Sigmoid colon (tissue), 7 donors: ENCODE results near the gene LRGUK. TPM values are rescaled to one million over a fixed set of nuclear protein-coding genes. Genes with fewer than 3 reads are reported as not detected.

Experiments
- DNase-seq: peaks from one replicate; pipeline ENCODE4 v3.0.0-alpha.2; 2019
- H3K27ac ChIP-seq, 4 donors: fragments of 200-600 bp; sonication (generic); one replicate each; pipeline ENCODE4 v1.5.1; 2016 to 2019; ENCODE audit warnings: mild to moderate bottlenecking in 1 of 4
- H3K27me3 ChIP-seq, 3 donors: fragments of 200-600 bp; sonication (generic); one replicate each; pipeline ENCODE4 v1.5.1; 2019; ENCODE audit warnings: mild to moderate bottlenecking in 1 of 3
- H3K36me3 ChIP-seq, 4 donors: fragments of 200-600 bp; sonication (generic); one replicate each; pipeline ENCODE4 v1.5.1; 2016 to 2019
- H3K4me1 ChIP-seq, 4 donors: fragments of 200-600 bp; sonication (generic); one replicate each; pipeline ENCODE4 v1.5.1; 2017 to 2019
- H3K4me3 ChIP-seq, 4 donors: fragments of 200-600 bp; sonication (generic); one replicate each; pipeline ENCODE4 v1.5.1; 2017 to 2019; ENCODE audit warnings: mild to moderate bottlenecking in 2 of 4, moderate library complexity in 1 of 4
- H3K9me3 ChIP-seq, 4 donors: fragments of 200-600 bp in 3 of 4; sonication (generic) in 3 of 4; one replicate each; pipeline versions ENCODE4 v1.5.1 to v1.6.1; 2013 to 2019
- CTCF ChIP-seq, 4 experiments: fragments of 450-650 bp in 3 of 4; fragments of 200-600 bp in 1 of 4; IDR thresholded peaks; one replicate each; pipeline ENCODE4 v1.5.1; 2016 to 2019; ENCODE audit warnings: antibody characterized with exemption in 4 of 4, mild to moderate bottlenecking in 3 of 4, moderate library complexity in 2 of 4
- EP300 ChIP-seq, 4 donors: sonication (generic); formaldehyde crosslinking; IDR thresholded peaks; one replicate each; pipeline ENCODE4 v1.6.1; 2017; ENCODE audit warnings: antibody characterized with exemption in 4 of 4
- POLR2A ChIP-seq, 2 donors: fragments of 450-650 bp; IDR thresholded peaks; one replicate each; pipeline ENCODE4 v1.6.1; 2016; ENCODE audit warnings: antibody characterized with exemption in 2 of 2, mild to moderate bottlenecking in 2 of 2, moderate library complexity in 2 of 2
- POLR2AphosphoS5 ChIP-seq, 4 donors: sonication (generic); formaldehyde crosslinking; IDR thresholded peaks; one replicate each; pipeline ENCODE4 v1.6.1; 2017; ENCODE audit warnings: antibody characterized with exemption in 4 of 4
- WGBS, 2 donors: extraction: QIAGEN DNeasy Blood & Tissue Kit; methylation state at CpG; one replicate each; pipeline ENCODE4 v1.1.7; 2013; 5-methylcytosine and 5-hydroxymethylcytosine counted together
- intact Hi-C: fragments of 100-400 bp; cut with DNase I; formaldehyde crosslinking; loops from one replicate; pipeline ENCODE4 v1.15.1; 2023
- polyA plus RNA-seq, 3 donors: library from polyadenylated mRNA; stranded (reverse); fragments of 200-250 nt; gene quantifications; one replicate each; pipeline ENCODE4 v1.2.3, GENCODE V29; 2013
- total RNA-seq, 4 donors: library from RNA; depleted of rRNA; stranded (reverse); fragments of >200 nt; gene quantifications; one replicate each; pipeline ENCODE4 v1.1.0, GENCODE V29; 2016
- donor health status: healthy with polysubstance abuse.
- donor health status: Bipolar disorder and iron deficiency.
- donor health status: healthy.

Gene LRGUK
- total and polyA plus RNA-seq, 7 donors, result 0.03 to 0.71 (median 0.33) TPM; not detected in 2

GRCh38 chr7:134108802-134109201 lies 18.3 kb upstream of the LRGUK start:
- no peak for TF ChIP-seq POLR2A (IDR thresholded peaks at IDR 0.05)
- no peak for TF ChIP-seq CTCF (IDR thresholded peaks at IDR 0.05)
- TF ChIP-seq POLR2AphosphoS5 (IDR thresholded peaks at IDR 0.05), result no peak
- no peak for TF ChIP-seq EP300 (IDR thresholded peaks at IDR 0.05)
- no peaks in the 10 kb centered on the region for H3K4me1 ChIP-seq
- 46% methylated on average over 2 of the region's 2 CpGs; no CpG with 5 or more reads in 1 of the 2 donors for WGBS, 2 donors
- H3K27me3 ChIP-seq, result no peaks in the 10 kb centered on the region
- H3K27ac ChIP-seq, result no peak overlapping the region
- no peaks in the 10 kb centered on the region for H3K36me3 ChIP-seq
- H3K4me3 ChIP-seq, result no peak overlapping the region
- intact Hi-C loops, result no loop called here
- no peak for DNase-seq
- no peaks in the 10 kb centered on the region for H3K9me3 ChIP-seq

- DNase-seq, result no peak
- Histone ChIP-seq H3K4me3 (no peak overlapping the region), H3K27ac (no peak overlapping the region), H3K4me1 (no peaks in the 10 kb centered on the region), H3K36me3 (no peaks in the 10 kb centered on the region), H3K27me3 (no peaks in the 10 kb centered on the region), H3K9me3 (no peaks in the 10 kb centered on the region)
- TF ChIP-seq CTCF (IDR thresholded peaks at IDR 0.05), result no peak
- no peak for TF ChIP-seq EP300 (IDR thresholded peaks at IDR 0.05)
- TF ChIP-seq POLR2A (IDR thresholded peaks at IDR 0.05), result no peak
- no peak for TF ChIP-seq POLR2AphosphoS5 (IDR thresholded peaks at IDR 0.05)
- intact Hi-C loops, result loop anchor here (1.0 kb wide), 1 partner anchor 14 kb away; no protein-coding TSS in a partner anchor
Observed at GRCh38 chr7:134113655-134114054, 13.5 kb upstream of the LRGUK start.

GRCh38 chr7:134114992-134115391 lies 12.1 kb upstream of the LRGUK start:
- no peak for DNase-seq
- TF ChIP-seq POLR2AphosphoS5 (IDR thresholded peaks at IDR 0.05), result no peak
- TF ChIP-seq POLR2A (IDR thresholded peaks at IDR 0.05), result no peak
- intact Hi-C loops, result loop anchor here (1.0 kb wide), 1 partner anchor 16 kb away; no protein-coding TSS in a partner anchor

GRCh38 chr7:134120405-134120804 lies 6.7 kb upstream of the LRGUK start:
- intact Hi-C loops, result loop anchor here (10.0 kb wide), 1 partner anchor 484 kb away; no protein-coding TSS in a partner anchor
- WGBS, 2 donors, result 73 to 75% methylated on average over 4 of the region's 4 CpGs
- Histone ChIP-seq H3K27ac (no peak overlapping the region), H3K4me3 (no peak overlapping the region), H3K36me3 (no peaks in the 10 kb centered on the region), H3K9me3 (no peaks in the 10 kb centered on the region), H3K4me1 (no peaks in the 10 kb centered on the region), H3K27me3 (no peaks in the 10 kb centered on the region)
- TF ChIP-seq POLR2A (IDR thresholded peaks at IDR 0.05) (no peak), CTCF (IDR thresholded peaks at IDR 0.05) (no peak), POLR2AphosphoS5 (IDR thresholded peaks at IDR 0.05) (no peak), EP300 (IDR thresholded peaks at IDR 0.05) (no peak)
- DNase-seq, result no peak

More at GRCh38 chr7:134114992-134115391, 12.1 kb upstream of the LRGUK start:
- no peaks in the 10 kb centered on the region for H3K27me3 ChIP-seq
- 82 to 83% methylated on average over 4 of the region's 4 CpGs for WGBS, 2 donors
- no peaks in the 10 kb centered on the region for H3K4me1 ChIP-seq
- H3K27ac ChIP-seq, result no peak overlapping the region
- H3K36me3 ChIP-seq, result no peaks in the 10 kb centered on the region
- no peaks in the 10 kb centered on the region for H3K9me3 ChIP-seq
- H3K4me3 ChIP-seq, result no peak overlapping the region

GRCh38 chr7:134121632-134122139 lies 5.5 kb upstream of the LRGUK start:
- no peak overlapping the region for H3K27ac ChIP-seq
- no peak for DNase-seq
- intact Hi-C loops, result loop anchor here (10.0 kb wide), 1 partner anchor 483 kb away; no protein-coding TSS in a partner anchor
- WGBS, 2 donors, result 62 to 80% methylated on average over 3 of the region's 3 CpGs
- no peak overlapping the region for H3K4me3 ChIP-seq
- peaks cover 0 to 3% (median under 1%) of the 10 kb centered on the region in 4 donors for H3K4me1 ChIP-seq
- TF ChIP-seq POLR2A (IDR thresholded peaks at IDR 0.05) (no peak), CTCF (IDR thresholded peaks at IDR 0.05) (no peak), POLR2AphosphoS5 (IDR thresholded peaks at IDR 0.05) (no peak), EP300 (IDR thresholded peaks at IDR 0.05) (no peak)
- H3K36me3 ChIP-seq, result no peaks in the 10 kb centered on the region
- no peaks in the 10 kb centered on the region for H3K27me3 ChIP-seq
- no peaks in the 10 kb centered on the region for H3K9me3 ChIP-seq
